Midbrain (tissue), 1 donor: ENCODE results near the gene GIPC2.
"Not testable (repeated sequence)": the region's sequence is repeated elsewhere in the genome, so short reads cannot be mapped to it uniquely, and the experiment has no call there.

Source experiments
- DNase-seq: peaks from one replicate; lab custom pipeline; 2025; lab: John Stamatoyannopoulos, UW

GIPC2 gene

DNA sequence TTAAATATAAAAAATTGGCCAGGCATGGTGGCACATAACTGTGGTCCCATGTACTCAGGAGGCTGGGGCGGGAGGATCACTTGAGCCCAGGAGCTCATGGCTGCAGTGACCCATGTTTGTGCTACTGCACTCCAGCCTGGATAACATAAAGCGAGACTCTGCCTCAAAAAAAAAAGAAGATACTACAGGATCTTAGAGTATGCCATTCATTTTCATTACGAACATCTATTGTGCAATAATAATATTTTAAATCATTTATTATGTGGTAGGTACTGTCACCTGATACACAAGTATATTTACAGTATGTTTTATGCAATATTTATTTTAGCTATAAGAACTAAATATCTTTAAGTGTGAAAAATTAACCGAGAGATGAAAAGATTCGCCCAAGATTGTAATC lies 9.3 kb upstream of the GIPC2 start:
- no peak for DNase-seq

DNA sequence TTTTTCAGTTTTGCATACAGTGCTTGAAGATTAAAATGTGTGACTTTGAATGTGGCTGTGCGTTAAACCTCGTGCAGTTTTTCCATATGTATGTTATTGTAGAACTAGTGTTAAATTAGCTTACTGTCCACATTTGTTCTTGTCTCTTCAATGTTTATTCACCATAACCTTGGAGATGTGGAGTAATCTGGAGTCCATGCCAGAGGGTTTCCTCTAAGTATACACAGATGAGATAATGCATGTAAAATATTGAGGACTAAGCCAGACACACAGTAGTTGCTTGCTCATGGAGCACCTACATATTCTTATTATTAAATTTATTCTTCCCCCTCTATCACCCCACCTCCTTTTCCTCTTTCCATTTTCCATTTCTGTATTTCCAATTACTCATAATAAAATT lies 7.7 kb upstream of the GIPC2 start:
- DNase-seq, result no peak

DNA sequence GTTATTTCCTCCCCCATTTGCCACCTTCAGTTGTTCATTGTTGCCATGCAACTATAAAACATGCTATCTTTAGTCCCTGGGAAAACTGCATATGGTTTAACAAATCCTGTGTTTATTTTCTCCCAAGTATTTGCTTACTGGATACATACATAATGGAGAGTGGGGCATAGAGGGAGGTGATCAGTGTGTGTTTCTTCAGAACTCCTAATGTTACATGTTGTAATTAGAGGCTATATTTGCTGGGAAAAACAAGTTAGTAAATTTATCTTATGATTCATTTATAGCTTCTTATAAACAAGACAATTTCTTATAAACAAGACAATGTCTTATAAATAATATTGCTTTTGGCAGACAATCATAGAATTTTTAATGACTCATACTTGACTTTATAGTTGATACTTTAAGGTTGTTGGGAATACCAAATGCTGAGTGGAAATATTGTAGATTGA lies 7.3 kb upstream of the GIPC2 start:
- DNase-seq, result no peak

DNA sequence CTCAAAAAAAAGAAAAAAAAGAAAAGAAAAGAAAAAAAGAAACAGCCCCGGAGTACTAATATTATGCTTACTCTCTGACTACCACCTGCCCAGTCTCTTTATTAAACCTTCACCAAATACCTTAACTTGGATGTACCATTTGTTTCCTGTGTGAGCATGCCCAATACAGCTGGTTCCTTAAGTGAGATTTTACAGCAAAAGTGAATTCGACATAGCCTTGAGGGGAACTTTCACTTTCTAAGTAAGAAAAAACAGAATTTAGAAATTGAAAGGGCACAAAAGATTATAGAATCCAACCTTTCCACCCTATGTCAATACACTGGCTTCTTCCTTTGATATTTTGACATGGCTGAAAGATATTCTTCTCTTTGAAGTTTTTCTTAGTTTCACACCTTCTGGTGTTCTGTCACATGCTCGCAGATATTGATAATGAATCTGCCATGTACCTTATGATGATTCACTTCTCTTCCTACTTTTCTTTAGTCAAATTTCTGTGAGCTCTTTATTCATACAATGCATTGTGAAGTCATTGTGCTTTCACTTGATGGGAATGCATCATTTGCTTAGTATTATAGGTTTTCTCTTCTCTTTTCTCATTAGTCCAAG lies 5.2 kb upstream of the GIPC2 start:
- no peak for DNase-seq

DNA sequence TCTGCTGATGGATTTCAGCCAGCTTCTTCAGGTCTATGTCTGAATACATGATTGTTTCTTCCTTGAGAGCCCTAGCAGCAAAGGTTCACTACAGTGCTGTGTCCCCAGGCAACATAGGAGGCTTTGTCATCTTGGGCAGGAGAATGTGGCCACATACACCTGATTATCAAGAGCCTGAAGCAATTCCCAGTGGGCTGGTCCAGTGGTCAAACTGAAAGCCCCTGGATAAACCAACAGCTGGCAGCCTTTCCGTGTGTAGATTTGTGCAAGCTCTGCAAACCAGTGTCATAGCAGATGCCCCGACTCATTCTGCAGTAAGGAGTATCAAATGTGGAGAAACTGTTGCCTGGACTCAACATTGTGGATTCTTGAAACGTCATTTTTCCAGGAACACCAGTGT lies 2.3 kb upstream of the GIPC2 start:
- DNase-seq, result no peak

DNA sequence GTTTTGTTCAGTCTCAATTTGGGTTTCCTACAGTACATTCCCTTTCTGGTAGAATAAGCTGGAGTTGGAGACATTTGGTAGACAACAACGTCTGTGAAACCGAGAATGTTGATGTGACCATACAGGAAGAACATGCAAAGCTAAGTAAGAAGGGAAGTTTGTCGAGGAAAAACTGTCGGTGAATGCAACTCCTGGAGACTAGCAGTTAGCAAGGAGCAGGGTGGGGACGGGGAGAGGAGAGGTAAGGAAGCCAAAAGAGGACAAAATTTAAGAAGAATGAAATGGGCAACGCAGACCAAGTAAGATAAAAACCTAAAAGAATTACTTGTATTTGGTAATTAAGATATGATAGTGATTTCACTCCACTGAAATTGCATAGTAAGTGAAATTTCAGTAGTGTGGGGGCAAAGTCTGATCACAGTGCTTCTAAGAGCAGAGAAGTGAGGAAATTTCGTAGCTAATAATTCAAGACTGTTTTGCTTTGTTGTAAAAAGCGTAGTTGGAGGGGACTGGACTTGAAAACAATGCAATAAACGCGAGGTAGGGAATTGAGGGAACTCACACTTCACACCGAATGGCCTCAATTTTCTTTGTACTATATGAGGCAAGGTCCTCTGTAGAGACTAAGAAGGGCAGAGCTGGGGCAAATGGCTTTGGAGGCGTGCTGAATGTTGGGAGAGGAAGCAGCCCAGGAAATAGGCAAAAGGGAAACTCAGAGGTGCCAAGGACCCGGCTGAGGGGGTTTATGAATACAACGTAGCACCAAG lies 787 bp upstream of the GIPC2 start:
- no peak for DNase-seq

DNA sequence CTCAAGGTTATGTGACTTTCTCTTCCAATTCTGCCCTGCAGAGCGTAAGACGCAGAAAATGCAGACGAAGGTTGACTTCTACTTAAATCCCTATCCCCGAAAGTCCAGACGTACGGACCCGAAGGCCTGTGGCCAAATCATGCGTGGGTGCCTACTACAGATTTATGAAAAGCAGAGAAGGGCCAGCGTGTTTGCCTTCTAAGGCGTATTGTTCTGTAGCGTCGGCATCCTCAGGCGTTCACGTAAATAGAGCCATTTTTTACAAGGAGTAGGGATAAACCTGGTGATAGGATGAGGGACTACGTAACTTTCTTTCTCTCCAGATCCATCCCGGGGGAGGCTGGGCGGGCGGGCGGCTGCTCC lies 222 bp upstream of the GIPC2 start:
- DNase-seq, result no peak

DNA sequence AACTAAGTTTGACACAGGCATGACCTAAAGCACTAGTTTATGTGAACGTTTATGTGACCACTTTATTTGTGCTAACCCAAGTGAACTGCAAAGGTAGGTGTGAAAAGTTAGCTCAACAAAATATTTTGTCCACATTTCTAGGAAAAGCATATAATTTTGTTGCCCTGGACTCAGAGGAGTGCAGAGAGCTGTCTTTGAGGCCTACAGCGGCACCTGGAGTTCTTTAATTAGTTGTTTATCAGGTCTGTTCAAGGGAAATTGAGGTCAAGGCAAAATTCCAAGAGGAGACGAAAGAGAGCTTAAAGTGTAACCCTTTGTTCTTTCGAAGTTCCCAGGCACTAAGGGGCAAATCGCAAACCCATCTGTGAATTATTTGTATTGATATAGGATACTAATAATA lies 1.3 kb downstream of the GIPC2 start:
- no peak for DNase-seq

DNA sequence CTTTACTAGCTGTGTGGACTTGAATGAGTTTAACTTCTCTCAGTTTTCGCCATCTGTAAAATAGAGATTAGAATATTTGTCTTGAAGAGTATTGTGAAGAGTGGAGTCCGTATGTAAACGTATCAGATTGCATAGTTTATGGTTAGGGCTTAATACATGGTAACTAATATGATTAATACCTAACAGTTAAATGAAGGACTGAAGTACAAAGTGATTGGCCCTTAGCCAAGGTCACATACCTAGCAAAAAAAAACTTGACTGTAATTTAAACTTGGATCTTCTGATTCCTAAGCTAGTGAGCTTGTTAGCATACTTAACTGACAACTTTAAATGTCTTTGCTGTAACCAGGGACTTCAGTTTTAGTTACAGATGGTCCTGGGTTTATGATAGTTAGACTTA lies 1.9 kb downstream of the GIPC2 start:
- DNase-seq, result no peak

DNA sequence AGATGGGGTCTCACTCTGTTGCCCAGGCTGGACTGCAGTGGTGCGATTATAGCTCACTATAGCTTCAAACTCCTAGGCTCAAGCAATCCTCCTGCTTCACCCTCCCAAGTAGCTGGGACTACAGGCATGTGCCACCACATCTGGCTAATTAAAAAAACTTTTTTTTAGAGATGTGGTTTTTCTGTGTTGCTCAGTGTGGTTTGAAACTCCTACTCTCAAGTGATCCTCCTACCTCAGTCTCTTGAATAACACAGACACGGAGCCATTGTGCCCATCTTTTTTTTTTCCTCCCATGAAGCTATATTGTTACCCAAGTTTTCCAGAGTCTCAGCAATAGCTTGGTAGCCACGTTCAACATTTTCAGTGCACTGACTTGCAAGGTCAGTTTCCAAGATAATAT lies 2.7 kb downstream of the GIPC2 start:
- no peak for DNase-seq

DNA sequence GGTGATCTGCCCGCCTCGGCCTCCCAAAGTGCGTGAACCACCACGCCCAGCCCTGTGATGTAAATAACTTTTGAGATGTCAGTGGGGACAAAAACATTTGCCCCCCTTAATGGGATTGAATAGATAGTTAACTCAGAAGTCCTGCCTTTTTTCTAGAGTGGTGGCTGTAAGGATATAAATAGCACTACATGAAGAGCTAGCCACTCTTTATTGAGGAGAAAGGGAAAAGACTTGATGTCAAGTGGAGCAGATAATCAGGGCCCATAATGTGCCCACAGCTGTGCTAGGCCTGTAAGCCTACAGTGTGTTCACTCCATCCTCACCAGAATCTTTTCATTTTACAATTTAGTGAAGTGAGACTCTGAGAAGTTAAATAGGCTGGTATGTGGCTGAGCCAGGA lies 3.6 kb downstream of the GIPC2 start:
- no peak for DNase-seq

DNA sequence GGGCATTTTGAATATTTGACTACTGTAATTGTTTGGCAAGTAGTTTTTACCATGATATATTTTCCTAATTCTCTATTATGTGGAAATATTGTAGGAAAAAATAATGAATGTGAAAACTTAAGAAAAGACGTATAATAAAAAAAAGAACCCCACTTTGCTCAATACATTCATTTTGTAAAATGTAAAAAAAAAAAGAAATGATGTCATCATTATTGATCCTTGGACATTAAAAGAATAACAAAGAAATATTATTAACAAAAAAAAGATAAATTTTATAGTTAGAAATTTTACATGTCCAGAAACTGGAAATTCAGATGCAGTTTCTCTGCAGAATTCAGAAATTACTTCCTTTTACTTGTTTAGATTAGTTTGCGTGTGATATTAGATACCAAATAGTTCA lies 5.2 kb downstream of the GIPC2 start:
- DNase-seq, result no peak

DNA sequence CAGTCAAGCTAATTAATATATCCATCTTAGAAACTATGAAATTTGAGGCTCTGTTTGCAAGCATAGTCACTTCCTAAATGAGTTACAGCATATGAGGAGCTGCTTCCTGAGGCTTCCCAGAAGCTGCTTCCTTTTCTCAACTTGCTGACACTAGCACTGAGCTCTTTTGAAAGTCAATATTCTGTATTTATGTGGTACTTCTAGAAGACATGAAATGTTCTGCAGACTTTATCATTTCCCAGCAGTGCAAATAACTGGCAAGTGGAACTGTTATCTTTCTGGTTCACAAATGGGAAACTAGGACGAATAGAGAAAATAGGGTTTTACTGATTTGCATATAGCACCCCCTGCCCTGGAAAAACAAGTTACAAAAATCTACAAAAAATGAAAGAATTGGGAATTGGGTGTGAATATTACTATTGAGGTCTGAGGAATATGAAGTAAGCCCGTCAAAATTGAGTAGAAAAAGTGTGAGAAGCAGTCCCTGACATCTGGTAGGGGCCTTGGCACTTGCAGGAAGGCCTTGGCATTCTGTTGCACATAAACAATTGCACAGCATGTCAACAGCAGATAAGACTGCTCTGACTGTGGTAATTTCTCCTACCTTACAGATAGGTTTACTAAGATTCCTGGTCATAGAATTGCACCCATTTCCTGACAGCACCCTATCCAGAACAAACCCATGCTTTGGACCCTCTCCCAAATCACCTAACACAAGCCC lies 7.1 kb downstream of the GIPC2 start:
- no peak for DNase-seq

DNA sequence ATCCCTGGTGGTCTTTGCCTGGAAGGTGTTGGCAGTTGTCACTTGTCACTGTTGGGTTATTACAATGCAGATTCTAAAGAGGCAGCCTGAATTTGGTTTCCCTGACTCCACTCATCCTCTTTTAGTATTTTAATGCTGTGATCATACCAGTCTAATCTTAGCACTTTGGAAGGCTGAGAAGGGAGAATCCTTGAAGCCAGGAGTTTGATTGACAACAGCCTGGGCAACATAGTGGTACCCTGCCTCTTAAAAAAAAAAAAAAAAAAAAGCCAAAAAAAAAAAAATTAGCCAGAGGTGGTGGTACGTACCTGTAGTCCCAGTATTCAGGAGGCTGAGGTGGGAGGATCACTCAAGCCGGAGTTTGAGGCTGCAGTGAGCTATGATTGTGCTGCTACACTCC lies 7.7 kb downstream of the GIPC2 start:
- no peak for DNase-seq

DNA sequence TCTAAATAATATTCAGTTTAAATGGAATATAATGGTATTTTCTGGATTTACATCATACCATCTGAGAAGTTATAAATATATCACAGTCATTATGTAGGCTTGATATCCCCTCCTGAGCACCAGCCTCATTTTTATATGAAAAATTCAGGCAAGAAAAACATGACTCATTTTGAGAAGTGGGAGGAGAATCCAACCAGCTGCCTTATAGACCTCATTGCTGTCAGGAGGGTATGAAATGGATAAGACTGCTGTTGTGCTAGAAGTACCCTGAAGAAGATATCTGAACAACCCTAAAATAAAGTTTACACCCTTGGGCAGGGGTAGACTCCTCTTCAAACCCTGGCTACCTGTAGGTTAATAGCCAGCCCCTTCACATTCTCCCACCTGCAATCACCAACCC lies 8.8 kb downstream of the GIPC2 start:
- DNase-seq, result no peak

DNA sequence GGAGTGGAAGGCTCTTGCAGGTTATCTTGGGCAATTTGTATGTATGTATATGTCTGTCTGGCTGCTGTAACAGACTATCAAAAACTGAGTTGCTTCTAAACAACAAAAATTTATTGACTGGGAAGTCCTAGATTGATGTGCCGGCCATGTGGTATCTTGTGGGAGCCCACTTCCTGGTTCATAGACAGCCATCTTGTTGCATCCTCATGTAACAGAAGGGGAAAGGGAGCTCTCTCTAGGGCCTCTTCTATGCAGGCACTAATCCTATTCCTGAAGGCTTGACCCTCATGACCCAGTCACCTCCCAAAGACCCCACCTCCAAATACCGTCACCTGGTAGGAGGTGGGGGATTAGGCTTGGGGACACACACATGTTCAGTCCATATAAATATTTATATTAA lies 9.2 kb downstream of the GIPC2 start:
- no peak for DNase-seq

DNA sequence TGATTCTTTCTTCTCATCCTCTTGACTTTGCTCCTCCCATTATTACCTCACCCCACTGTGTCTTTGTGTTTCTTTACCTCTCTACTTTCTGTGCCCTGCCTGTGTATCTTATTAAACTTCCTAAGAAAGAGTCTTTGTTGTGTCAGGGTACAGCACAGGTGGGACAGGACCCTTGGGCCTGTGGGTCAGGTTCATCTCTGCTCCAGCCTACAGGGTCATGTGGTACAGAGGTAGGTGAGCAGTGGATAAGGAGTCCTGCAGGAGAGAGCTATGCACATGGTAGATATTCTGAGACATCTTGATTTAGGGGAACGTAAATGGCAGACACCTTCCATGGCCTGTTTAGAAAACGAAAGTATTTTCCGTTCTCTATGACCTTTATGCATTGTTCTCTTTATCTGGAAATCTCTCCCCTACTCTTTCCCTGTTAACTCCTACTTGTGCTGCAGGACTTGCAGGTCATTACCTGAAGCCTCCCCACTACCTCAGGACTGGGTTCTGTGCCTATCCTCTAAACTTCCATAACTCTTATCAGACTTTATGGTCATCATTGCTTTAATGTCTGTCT lies 9.9 kb downstream of the GIPC2 start:
- DNase-seq, result no peak

DNA sequence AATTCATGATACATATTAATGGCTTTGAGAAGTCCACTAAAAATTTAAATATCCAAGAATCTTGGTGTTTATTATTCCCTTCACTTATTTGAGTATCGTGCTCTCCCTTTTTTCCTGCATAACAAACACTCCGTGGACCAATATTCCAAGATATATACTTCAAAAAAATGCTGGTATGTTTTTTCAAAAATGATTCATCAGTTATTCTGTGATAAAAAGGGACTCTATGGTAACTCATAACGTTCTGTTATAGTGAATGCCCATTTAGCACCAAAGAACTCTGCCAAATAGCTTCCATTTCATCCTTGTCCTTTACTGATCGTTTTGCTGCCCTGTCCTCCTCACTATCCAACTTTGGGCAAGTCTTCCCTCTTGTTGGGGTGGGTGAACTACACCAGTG lies 12.9 kb downstream of the GIPC2 start:
- DNase-seq, result no peak

DNA sequence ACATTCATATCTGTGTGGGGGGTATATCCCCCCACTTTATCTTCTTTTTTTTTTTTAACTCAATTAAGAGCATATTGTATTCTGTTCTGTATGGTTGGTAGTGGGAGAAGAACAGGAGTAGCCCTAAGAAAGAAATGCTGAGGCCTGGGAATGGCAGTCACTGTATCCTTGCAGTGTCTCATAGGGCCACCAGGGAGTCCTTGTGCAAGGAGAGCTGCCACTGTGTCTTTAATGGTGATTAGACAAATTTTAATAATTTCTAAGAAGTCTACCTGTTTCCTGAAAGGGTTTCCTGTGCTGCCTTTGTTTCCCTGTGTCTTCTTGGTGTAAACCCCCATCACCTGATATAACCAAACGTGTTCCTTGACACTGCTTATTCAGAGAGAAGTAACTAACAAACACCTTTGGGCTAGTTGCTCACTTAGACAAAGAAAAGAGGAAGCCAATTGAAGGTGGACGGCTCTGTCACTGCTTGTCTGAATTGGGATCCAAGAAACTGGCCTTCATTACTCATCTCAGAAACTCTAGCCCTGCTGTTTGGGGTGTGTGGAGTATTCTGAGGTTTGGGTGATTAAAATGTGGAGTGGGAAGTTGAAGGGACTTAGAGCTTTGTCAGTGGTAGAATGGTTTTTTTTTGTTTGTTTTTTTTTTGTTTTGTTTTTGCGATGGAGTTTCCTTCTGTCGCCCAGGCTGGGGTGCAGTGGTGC lies 15.2 kb downstream of the GIPC2 start:
- no peak for DNase-seq

DNA sequence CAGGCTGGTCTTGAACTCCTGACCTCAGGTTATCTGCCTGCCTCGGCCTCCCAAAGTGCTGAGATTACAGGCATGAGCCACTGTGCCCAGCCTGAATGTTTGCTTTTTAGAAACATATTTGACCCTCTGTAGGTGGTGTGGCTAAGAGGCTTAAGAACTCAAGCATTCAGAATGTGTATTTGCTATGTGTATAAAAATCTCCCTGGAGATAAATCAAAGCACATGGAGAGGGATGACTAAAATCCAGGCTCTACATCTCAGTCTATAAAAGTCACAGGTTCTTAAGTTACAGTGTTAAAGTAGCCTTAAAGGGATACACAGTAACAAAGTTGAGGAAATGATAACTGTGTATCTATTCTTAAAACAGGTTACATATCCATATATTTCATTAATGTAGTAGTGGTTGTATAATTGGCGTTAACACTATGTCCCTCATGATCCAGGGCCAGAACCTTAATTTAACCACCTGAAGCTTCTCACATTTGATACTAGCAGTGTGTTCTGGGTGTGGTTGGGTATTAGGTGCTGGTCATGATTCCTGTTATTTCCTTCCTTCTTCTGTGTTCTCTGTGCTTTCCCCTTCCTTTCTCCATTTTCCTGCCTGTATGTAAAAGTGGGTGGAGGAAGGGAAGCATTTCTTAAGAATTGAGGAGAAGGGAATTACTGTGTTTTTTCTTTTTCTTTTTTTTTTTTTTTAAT lies 16.2 kb downstream of the GIPC2 start:
- DNase-seq, result no peak

DNA sequence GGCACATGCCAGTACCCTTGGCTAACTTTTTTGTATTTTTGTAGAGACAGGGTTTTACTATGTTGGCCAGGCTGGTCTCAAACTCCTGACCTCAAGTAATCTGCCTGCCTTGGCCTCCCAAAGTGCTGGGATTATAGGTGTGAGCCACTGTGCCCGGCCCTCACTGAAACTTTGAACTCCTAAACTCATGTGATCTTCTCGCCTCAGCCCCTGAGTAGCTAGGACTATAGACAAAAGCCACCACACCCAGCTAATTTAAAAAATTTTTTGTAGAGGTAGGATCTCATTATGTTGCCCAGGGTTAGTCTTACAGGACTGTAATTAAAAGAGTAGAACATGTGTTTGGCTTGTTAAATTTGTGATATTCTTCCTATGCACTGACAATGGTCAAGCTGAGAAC lies 19.1 kb downstream of the GIPC2 start:
- not testable (repeated sequence) for DNase-seq
